MM.1S (cell line): ENCODE results near the gene MFSD2A.

Source experiments
- CTCF ChIP-seq: fragments of 300-600 bp; sonication (generic); IDR thresholded peaks from 2 replicates; pipeline ENCODE4 v1.5.1; 2016; ENCODE audit warnings: antibody characterized with exemption, low read length, mixed read lengths
- EZH2 ChIP-seq: fragments of 300-600 bp; sonication (generic); optimal IDR thresholded peaks from 2 replicates; pipeline ENCODE3; 2017; ENCODE audit warnings: low read depth, mild to moderate bottlenecking, antibody characterized with exemption, low read length, mixed read lengths
- EZH2phosphoT487 ChIP-seq: fragments of 300-600 bp; sonication (generic); IDR thresholded peaks from 2 replicates; pipeline ENCODE4 v1.6.1; 2018; ENCODE audit warnings: antibody characterized with exemption, low read length

GRCh38 chr1:39907528-39908453 lies 47.2 kb upstream of the MFSD2A start:
- TF ChIP-seq CTCF (no peak), EZH2 (no peak), EZH2phosphoT487 (no peak)
